IMR-90 (cell line): Measurements from ENCODE around the gene AMER2. TPM values are rescaled to one million over a fixed set of nuclear protein-coding genes. Genes with fewer than 3 reads are reported as not detected.

Source experiments
- ATAC-seq: fragments of 200-7000 bp; cut with Tn5 transposase; 2 replicates; pipeline ENCODE4 v1.9.1; 2020; ENCODE audit warnings: low read depth, mild to moderate bottlenecking, moderate library complexity
- BruUV-seq: library from RNA; stranded (reverse); fragments of 400-500 nt; replicated peaks from 2 replicates; lab custom pipeline; 2021; lab: Mats Ljungman, UMichigan
- CTCF ChIA-PET: fragments of 300-600 bp; formaldehyde crosslinking; extraction: SDS; loops from one replicate; lab custom pipeline; 2021; ENCODE audit warnings: antibody characterized with exemption; lab: Yijun Ruan, JAX
- POLR2A ChIA-PET: fragments of 300-600 bp; sonication (Branson Sonifier 250); formaldehyde crosslinking; loops from one replicate; lab custom pipeline; 2022; ENCODE audit warnings: antibody characterized with exemption; ENCODE audit not compliant: unreplicated experiment; lab: Charles Lee
- DNase-seq: peaks from one replicate; pipeline ENCODE4 v3.0.0; 2013
- H2AFZ ChIP-seq: replicated peaks from 2 replicates; pipeline ENCODE3; 2013; ENCODE audit warnings: low read length, mild to moderate bottlenecking; ENCODE audit not compliant: poor library complexity
- H2AK5ac ChIP-seq: 2 replicates; pipeline ENCODE4 v1.6.1; 2013; ENCODE audit warnings: low read depth, low read length, inconsistent platforms
- H2AK9ac ChIP-seq: replicated peaks from 2 replicates; pipeline ENCODE3; 2013; ENCODE audit warnings: mild to moderate bottlenecking, low read depth, low read length, moderate library complexity; ENCODE audit not compliant: poor library complexity
- H2BK120ac ChIP-seq: 2 replicates; pipeline ENCODE4 v1.6.1; 2013; ENCODE audit warnings: low read depth, low read length, inconsistent platforms
- H2BK15ac ChIP-seq: 3 replicates; pipeline ENCODE4 v1.6.1; 2013; ENCODE audit warnings: low read depth, low read length, inconsistent platforms
- H2BK20ac ChIP-seq: 2 replicates; pipeline ENCODE4 v1.6.1; 2013; ENCODE audit warnings: low read depth, mild to moderate bottlenecking, inconsistent platforms, low read length, moderate library complexity
- H2BK5ac ChIP-seq: 2 replicates; pipeline ENCODE4 v1.6.1; 2013; ENCODE audit warnings: mild to moderate bottlenecking, low read depth, low read length, inconsistent platforms; ENCODE audit not compliant: poor library complexity, severe bottlenecking
- H3K14ac ChIP-seq: replicated peaks from 2 replicates; pipeline ENCODE4 v1.6.1; 2013; ENCODE audit warnings: low read depth, low read length, inconsistent platforms
- H3K18ac ChIP-seq: 2 replicates; pipeline ENCODE4 v1.6.1; 2013; ENCODE audit warnings: low read depth, low read length, control low read depth
- H3K23ac ChIP-seq: 2 replicates; pipeline ENCODE4 v1.6.1; 2013; ENCODE audit warnings: low read depth, low read length, inconsistent platforms
- H3K27ac ChIP-seq: 2 replicates; pipeline ENCODE4 v1.5.1; 2013; ENCODE audit warnings: mild to moderate bottlenecking, control low read depth, low read length; ENCODE audit not compliant: insufficient read depth
- H3K27me3 ChIP-seq: 2 replicates; pipeline ENCODE4 v1.6.1; 2013; ENCODE audit warnings: low read length; ENCODE audit not compliant: control insufficient read depth, insufficient read depth
- H3K36me3 ChIP-seq: 2 replicates; pipeline ENCODE4 v1.6.1; 2013; ENCODE audit warnings: low read length, mixed read lengths; ENCODE audit not compliant: control insufficient read depth, insufficient read depth
- H3K4ac ChIP-seq: 2 replicates; pipeline ENCODE4 v1.6.1; 2013; ENCODE audit warnings: low read depth, low read length, inconsistent platforms
- H3K4me1 ChIP-seq: 2 replicates; pipeline ENCODE4 v1.6.1; 2013; ENCODE audit warnings: low read length, mixed read lengths; ENCODE audit not compliant: control insufficient read depth, insufficient read depth
- H3K4me2 ChIP-seq: 2 replicates; pipeline ENCODE4 v1.6.1; 2013; ENCODE audit warnings: low read depth, mild to moderate bottlenecking, control low read depth, low read length, moderate library complexity
- H3K4me3 ChIP-seq: 2 replicates; pipeline ENCODE4 v1.5.1; 2013; ENCODE audit warnings: low read depth, mild to moderate bottlenecking, control low read depth, low read length, moderate library complexity; ENCODE audit not compliant: insufficient read depth
- H3K56ac ChIP-seq: 2 replicates; pipeline ENCODE4 v1.6.1; 2013; ENCODE audit warnings: low read length, inconsistent platforms; ENCODE audit not compliant: insufficient read depth; ENCODE audit errors: extremely low read depth
- H3K79me1 ChIP-seq, 2 experiments: 2 replicates each; pipeline ENCODE4 v1.6.1; 2013; ENCODE audit warnings: low read length in 2 of 2, inconsistent platforms in 1 of 2, low read depth in 1 of 2
- H3K9ac ChIP-seq: 2 replicates; pipeline ENCODE4 v1.6.1; 2013; ENCODE audit warnings: low read depth, low read length, control low read depth
- H3K9me1 ChIP-seq: 2 replicates; pipeline ENCODE4 v1.6.1; 2013; ENCODE audit warnings: low read length, inconsistent platforms; ENCODE audit not compliant: insufficient read depth
- H3K9me3 ChIP-seq: 2 replicates; pipeline ENCODE4 v1.6.1; 2013; ENCODE audit warnings: low read length; ENCODE audit not compliant: control insufficient read depth, insufficient read depth
- H4K20me1 ChIP-seq: 2 replicates; pipeline ENCODE4 v1.6.1; 2013; ENCODE audit warnings: low read length, inconsistent platforms; ENCODE audit not compliant: insufficient read depth
- H4K5ac ChIP-seq: 2 replicates; pipeline ENCODE4 v1.6.1; 2013; ENCODE audit warnings: mild to moderate bottlenecking, low read depth, low read length, control low read depth
- H4K8ac ChIP-seq, 2 experiments: 2 replicates each; pipeline ENCODE4 v1.6.1; 2013; ENCODE audit warnings: low read depth in 2 of 2, low read length in 2 of 2, control low read depth in 1 of 2, inconsistent platforms in 1 of 2
- H4K91ac ChIP-seq: 2 replicates; pipeline ENCODE4 v1.6.1; 2013; ENCODE audit warnings: low read depth, low read length, inconsistent platforms; ENCODE audit not compliant: insufficient read depth
- BHLHE40 ChIP-seq: fragments of 150-350 bp; IDR thresholded peaks from 2 replicates; pipeline ENCODE4 v1.6.1; 2016; ENCODE audit warnings: mild to moderate bottlenecking, low read depth, low read length
- CEBPB ChIP-seq: IDR thresholded peaks from 2 replicates; pipeline ENCODE4 v1.6.1; 2012; ENCODE audit warnings: low read depth, low read length, improper control_type of control experiment
- WGBS, 2 experiments: methylation state at CpG; one replicate each; pipeline versions ENCODE4 v1.1.5 to v1.1.7; 2013; ENCODE audit warnings: missing lambda C conversion rate in 2 of 2; ENCODE audit not compliant: insufficient read length in 1 of 2; ENCODE audit errors: extremely low coverage in 2 of 2; 5-methylcytosine and 5-hydroxymethylcytosine counted together
- dilution Hi-C: fragments of 300-500 bp; cut with HindIII; formaldehyde crosslinking; loops from one replicate; pipeline ENCODE4 v1.14.3; 2018; ENCODE audit warnings: low sequenced_read_pairs; ENCODE audit not compliant: unreplicated experiment
- in situ Hi-C: fragments of 300-500 bp; cut with MboI; formaldehyde crosslinking; loops from 3 replicates; pipeline ENCODE4 v1.14.3; 2019; ENCODE audit warnings: low sequenced_read_pairs, inconsistent platforms, mixed read lengths
- intact Hi-C: fragments of 100-400 bp; cut with micrococcal nuclease; formaldehyde crosslinking; loops from 2 replicates; pipeline ENCODE4 v1.10.0; 2022
- polyA plus RNA-seq, 3 experiments: library from polyadenylated mRNA; depleted of rRNA; stranded (reverse); fragments of >200 nt; gene quantifications; 2 replicates each; pipeline ENCODE4 v1.2.3, GENCODE V29; 2012; ENCODE audit warnings: low replicate concordance in 1 of 3
- total RNA-seq: library from RNA; depleted of rRNA; stranded (reverse); fragments of >200 nt; gene quantifications from 2 replicates; pipeline ENCODE4 v1.2.3, GENCODE V29; 2012

The AMER2 gene
- total and polyA plus RNA-seq, 2 of the 4 experiments (the other 2 are of a cell fraction): not detected

DNA sequence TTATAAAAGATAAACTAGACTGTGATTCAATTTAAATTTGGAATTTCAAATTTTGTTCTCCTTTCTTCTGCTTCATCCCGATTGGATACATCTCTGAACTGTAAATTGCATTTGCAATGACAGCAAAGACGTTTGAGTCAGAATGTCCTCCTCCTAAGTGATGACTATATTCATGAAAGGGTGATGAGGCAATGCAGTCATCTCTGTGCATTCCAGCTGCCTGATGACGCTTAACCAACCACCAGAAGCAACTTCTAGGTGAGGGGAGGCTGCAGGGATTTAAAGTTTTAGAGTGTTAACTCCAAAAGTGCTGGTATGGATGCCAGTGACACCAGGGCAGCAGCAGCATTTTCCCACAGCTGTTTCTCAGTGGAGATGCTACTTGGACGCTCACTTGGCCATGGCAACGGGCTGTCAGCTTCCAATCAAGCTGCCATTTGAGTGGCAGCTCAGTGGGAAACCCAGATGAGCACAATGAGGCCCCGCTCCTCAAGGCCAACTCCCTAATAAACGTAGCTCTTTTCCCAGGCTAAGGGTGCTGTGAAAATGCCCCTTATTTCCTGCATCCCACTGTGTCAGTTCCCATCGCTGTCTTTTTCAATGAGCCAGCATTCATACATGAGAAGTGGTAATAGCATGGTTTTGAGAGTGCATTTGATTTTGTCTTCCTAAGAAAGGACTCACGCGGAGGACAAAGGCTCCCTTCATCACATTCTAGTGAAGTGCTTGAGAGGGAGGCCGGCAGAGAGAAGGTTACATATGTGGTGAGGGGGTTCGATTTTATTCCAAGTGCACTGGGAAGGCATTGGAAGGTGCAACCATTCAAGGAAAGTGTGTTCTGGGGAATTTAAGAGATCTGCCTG, 45.2 kb upstream of the AMER2 start:
- peak; percentile 85 for TF ChIP-seq CEBPB
- no peak for TF ChIP-seq BHLHE40
- Histone ChIP-seq H2BK120ac (no peak overlapping the region), H4K5ac (no peak overlapping the region), H3K9me1 (no peaks in the 10 kb centered on the region), H3K56ac (no peak overlapping the region), H2AK5ac (no peak overlapping the region), H3K27me3 (peaks cover 4% of the 10 kb centered on the region), H2BK20ac (no peak overlapping the region), H2AFZ (peak overlapping the region; percentile 37), H3K4ac (no peak overlapping the region), H3K36me3 (no peaks in the 10 kb centered on the region), H2BK15ac (no peak overlapping the region), H3K23ac (no peak overlapping the region), H3K27ac (no peak overlapping the region), H3K9ac (no peak overlapping the region), H2BK5ac (no peak overlapping the region), H3K14ac (no peak overlapping the region), H3K4me1 (no peaks in the 10 kb centered on the region), H2AK9ac (no peak overlapping the region), H3K18ac (no peak overlapping the region), H3K4me3 (no peak overlapping the region), H4K20me1 (no peaks in the 10 kb centered on the region), H3K9me3 (no peaks in the 10 kb centered on the region), H4K8ac (no peak overlapping the region), H3K79me1 (no peaks in the 10 kb centered on the region), H3K4me2 (no peak overlapping the region), H4K91ac (no peak overlapping the region)
- DNase-seq (peak; percentile 70), ATAC-seq (no peak)
- WGBS, 2 experiments: 61% methylated on average over 3 of the region's 12 CpGs; no CpG with 5 or more reads in 1 of the 2 experiments
- intact Hi-C loops (no loop called here), dilution Hi-C loops (no loop called here), in situ Hi-C loops (no loop called here)
- no TSS peak for BruUV-seq
- CTCF ChIA-PET: no interaction called here
- POLR2A ChIA-PET: no interaction called here
